ENCODE data around the gene SLC10A3.

GRCh38 chrX:154448484-154448883, 41.9 kb downstream of the SLC10A3 start:
- TF ChIP-seq POLR2A (IDR thresholded peaks at IDR 0.05) (no peak), CTCF (IDR thresholded peaks at IDR 0.05) (no peak)

Data from heart left ventricle (tissue), 13 donors.